HG03139 (cell line): Measurements from ENCODE around the gene AVPR1B.
"Not testable (repeated sequence)": the region's sequence is repeated elsewhere in the genome, so short reads cannot be mapped to it uniquely, and the experiment has no call there.

Experiments
- ATAC-seq: cut with Tn5 transposase; IDR thresholded peaks from one replicate; pipeline ENCODE4 v1.9.1; 2021; ENCODE audit not compliant: unreplicated experiment

Gene AVPR1B

GRCh38 chr1:206082831-206083695, 34.1 kb downstream of the AVPR1B start:
- no peak for ATAC-seq

DNA sequence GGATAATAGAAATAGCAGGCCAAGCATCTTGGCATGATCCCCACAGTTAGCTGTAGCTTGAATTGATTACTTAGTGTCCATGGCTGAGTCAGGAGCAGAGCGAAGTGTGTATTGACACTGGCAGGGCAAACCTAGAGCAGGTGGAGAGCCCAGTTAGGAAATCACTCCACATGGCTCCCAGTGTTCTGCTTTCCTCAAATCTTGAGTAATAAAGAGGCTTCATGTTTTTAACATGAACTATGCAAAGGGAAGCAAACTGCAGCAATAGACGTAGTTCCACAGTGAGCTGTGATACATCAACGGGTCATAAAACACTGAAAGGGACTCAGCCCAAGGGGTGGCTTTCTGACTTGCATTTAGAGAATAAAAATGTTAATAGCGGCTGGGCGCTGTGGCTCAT, 35.3 kb downstream of the AVPR1B start:
- ATAC-seq = no peak

DNA sequence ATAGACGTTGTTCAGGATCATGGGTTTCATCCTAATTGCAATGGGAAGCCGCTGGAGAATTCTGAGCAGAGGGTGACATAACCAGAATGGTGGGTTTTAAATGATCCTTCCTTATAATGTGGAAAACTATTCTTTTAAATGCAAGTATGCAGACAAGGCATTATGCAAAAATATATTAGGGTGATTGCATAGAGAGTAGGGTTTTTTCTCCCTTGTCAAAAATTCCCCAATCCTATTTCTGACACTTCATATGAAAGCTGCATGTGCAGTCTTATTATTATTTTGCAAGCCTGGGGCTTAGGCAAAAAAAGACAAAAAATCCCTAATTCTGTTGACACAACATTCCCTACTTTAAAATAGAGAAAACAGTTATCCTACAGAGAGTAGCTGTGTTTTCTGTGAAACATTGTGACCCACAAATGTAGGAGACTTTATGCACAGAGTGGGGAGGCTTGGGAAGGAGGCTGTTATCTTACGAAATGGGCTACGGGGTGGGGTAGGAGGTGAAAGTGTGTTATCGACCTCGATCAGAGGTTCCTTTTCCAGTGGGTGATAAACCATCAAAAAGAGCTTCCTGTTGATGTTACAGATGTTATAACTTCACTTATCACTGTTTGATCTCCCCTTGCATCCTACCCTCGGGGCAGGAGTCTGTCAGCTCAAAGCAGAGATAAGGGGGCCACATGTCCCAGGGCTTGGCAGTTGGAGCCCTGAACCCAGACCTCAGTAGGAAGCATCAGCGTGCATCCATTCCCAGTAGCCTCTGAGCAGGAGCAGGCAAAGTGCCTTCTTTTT, 37.0 kb downstream of the AVPR1B start:
- ATAC-seq = no peak

DNA sequence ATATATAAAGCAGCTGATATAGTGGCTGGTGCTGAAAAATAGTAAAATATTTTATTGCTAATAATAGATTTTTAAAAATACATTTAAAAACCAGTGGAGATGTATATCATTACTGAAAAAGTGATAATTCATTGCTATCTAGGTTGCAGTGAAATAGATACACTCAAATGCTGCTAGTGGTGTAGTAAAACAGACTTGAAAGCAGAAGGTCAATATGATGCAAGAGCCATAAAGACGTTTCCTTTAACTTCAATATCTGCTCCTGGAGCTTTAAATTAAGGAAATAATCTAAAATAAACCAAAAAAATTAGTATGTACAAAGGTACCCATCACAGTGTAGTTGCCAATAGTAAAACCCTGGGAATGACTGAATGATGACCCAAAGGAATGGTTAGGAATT, 38.1 kb downstream of the AVPR1B start:
- no peak for ATAC-seq

DNA sequence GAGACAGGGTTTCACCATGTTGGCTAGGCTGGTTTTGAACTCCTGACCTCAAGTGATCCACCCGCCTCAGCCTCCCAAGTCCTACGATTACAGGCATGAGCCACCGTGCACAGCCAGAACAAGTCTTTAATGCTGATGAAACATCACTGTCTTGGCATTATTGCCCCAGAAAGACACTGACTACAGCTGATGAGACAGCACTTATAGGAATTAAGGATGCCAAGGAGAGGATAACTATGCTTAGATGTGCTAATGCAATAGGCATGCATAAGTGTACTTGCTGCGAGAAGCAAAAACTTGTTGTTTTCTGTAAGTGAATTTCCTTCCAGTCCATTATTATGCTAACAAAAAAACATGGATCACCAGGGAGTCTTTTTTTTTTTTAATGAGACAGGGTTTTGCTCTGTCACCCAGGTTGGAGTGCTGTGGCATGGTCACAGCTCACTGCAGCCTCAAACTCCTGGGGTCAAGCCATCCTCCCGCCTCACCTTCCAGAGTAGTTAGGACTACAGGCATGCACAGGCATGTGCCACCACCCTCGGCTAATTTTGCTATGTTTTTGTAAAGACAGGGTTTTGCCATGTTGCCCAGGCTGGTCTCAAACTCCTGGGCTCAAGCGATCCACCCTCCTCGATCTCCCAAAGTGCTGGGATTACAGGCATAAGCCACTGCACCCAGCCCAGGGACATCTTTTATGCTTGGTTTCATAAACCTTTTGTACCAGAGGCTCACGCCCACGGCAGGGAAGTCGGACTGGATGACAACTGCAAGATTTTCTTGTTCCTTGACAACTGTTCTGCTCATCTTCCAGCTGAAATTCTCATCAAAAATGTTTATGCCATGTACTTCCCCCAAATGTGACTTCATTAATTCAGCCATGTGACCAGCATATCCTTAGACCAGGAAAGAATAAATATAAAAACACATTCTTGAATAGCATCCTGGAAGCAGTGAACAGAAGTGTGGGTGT, 41.1 kb downstream of the AVPR1B start:
- no peak for ATAC-seq

DNA sequence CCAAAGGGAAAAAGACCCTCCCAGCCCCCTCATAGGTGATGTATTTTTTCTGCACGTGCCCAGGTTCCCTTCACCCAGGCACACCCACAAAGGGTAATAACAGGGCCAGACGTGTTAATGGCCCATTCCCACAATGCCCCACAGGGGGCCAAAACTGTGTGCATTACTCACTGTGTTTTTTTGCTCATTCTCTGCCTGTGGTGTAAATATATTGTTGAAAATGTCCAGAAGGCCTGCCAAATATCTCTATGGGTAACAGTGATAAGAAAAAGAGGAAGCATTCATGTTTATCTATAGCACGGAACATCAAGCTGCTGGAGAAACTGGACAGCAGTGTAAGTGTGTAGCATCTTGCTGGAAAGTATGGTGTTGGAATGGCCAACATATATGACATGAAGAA, 42.3 kb downstream of the AVPR1B start:
- ATAC-seq = no peak

- ATAC-seq = no peak
Observed at GRCh38 chr1:206070627-206071304, 46.4 kb downstream of the AVPR1B start.

DNA sequence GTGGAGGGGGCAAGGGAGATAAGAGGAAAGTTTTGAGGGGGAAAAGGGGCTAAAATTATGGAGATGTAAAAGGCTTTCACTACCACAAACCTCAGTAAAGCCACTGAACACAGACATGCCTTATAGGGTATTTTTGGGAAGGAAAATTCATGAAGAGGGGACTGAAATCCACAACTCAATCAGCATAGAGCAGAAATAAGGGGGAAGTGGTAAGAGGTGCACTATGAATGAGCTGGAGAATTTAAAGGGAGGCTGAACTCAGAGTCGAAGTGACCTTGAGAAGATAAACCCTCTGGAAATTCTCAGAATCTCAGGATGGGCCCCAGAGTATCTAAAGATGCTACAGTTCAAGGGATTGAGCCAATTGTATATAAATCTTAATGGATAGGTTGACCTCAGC, 48.9 kb downstream of the AVPR1B start:
- no peak for ATAC-seq

- ATAC-seq = no peak
Observed at GRCh38 chr1:206067486-206068227, 49.5 kb downstream of the AVPR1B start.

DNA sequence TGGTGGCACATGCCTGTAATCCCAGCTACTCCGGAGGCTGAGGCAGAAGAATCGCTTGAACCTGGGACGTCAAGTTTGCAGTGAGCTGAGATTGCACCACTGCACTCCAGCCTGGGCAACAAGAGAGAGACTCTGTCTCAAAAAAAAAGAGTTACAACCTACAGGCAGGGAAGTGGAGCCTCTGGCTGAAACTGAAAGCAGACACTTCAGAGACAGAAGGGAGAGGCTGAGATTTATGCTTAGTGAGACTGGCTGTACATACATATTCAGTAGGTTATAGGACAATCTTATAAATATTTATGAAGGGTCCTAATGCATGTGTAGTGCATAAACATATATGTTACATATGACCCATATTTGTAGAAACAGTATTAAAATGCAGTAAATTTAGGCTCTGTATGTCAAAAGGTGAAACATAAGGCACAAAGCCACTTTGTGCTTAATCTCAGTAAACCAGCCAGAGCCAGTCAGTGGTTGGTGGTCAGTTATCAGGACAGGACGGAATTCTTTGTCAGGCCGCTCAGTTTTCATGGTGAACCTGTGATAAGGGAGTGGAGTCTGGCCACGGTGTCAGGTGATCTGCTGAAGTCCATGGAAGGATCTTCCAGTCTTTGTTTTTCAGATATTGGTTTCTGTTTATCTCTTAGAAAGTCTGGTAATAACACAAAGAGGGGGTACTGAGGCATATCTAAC, 50.6 kb downstream of the AVPR1B start:
- ATAC-seq = peak; percentile 85

GRCh38 chr1:206065547-206066145, 51.5 kb downstream of the AVPR1B start:
- ATAC-seq = no peak

GRCh38 chr1:206064501-206064900, 52.7 kb downstream of the AVPR1B start:
- ATAC-seq = not testable (repeated sequence)

DNA sequence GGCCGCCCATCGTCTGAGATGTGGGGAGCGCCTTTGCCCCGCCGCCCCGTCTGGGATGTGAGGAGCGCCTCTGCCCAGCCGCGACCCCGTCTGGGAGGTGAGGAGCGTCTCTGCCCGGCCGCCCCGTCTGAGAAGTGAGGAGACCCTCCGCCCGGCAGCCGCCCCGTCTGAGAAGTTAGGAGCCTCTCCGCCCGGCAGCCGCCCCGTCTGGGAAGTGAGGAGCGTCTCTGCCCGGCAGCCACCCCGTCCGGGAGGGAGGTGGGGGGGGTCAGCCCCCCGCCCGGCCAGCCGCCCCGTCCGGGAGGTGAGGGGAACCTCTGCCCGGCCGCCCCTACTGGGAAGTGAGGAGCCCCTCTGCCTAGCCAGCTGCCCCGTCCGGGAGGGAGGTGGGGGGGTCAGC, 53.2 kb downstream of the AVPR1B start:
- ATAC-seq = not testable (repeated sequence)

DNA sequence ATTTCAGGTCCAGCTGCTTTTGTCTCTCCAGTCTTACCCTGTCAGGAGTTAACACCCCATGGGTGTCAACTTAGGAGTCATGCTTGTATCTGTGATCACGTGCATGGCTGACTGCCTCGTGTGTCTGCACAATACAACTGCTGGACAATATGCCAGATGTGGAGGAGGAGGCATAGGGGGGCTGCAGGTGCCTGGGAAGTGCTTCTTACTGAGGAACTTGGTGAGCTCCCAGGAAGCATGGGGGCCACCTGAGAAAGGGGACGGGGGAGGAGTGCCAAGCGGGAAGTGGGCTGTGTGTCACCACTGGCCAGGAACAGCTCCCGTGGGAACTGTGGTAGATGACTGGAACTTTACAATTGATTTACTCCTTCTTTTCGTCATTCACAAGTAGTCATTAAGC, 54.7 kb downstream of the AVPR1B start:
- no peak for ATAC-seq

DNA sequence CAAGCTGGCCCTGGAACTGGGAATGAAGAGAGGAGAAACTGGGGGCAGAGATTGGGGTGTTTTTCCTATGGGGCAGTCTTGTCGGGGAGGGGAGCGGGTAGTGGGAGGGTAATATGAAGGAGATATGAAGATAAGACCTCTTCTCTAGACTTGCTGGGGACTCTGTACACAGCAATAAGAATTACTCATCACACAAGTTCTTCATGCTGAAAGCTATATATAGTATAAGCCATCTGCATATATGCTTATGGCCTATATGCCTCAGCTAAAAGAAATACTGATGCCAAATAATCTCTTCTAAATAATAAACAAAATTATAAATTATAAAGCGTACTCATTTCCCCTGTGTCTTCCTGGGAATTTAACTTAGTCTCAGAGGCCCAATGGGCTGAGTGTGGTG, 56.3 kb downstream of the AVPR1B start:
- no peak for ATAC-seq
